ENCODE data around the gene SLC12A6. TPM values are rescaled to one million over a fixed set of nuclear protein-coding genes. Genes with fewer than 3 reads are reported as not detected.

SLC12A6 gene
- polyA plus RNA-seq, 2 of the 4 experiments (the other 2 are of a cell fraction) = 6.0 to 21.3 TPM

GRCh38 chr15:34335176-34336032 lies 2.2 kb downstream of the SLC12A6 start (continued):
- TF ChIP-seq PBX3 (IDR thresholded peaks at IDR 0.05) = no peak
- TF ChIP-seq RARB (CRISPR knock-in tag; IDR thresholded peaks at IDR 0.05) = no peak
- no peak for TF ChIP-seq RNF2 (IDR thresholded peaks at IDR 0.05; ENCODE audit: borderline replicate concordance, low read depth)
- TF ChIP-seq ZSCAN20 (CRISPR knock-in tag; IDR thresholded peaks at IDR 0.05) = no peak
- no peak for TF ChIP-seq TFCP2L1 (CRISPR knock-in tag; IDR thresholded peaks at IDR 0.05)
- TF ChIP-seq CHD2 (IDR thresholded peaks at IDR 0.05; ENCODE audit: low read length, partially characterized antibody) = no peak
- TF ChIP-seq HEYL (CRISPR knock-in tag; IDR thresholded peaks at IDR 0.05) = no peak
- no peak for TF ChIP-seq CEBPB (IDR thresholded peaks at IDR 0.05)

GRCh38 chr15:34334672-34335071 lies 2.9 kb downstream of the SLC12A6 start:
- TF ChIP-seq ESRRA (IDR thresholded peaks at IDR 0.05; ENCODE audit: borderline replicate concordance, low read length) = no peak
- Histone ChIP-seq H3K4me2 (no peak overlapping the region), H3K4me3 (no peak overlapping the region), H3K4me1 (peaks cover 6% of the 10 kb centered on the region; the same call in 2 of the 3 replicates), H3K9me3 (no peaks in the 10 kb centered on the region), H3K27ac (no peak overlapping the region)
- POLR2A ChIA-PET = no interaction called here
- ATAC-seq (no peak), FAIRE-seq (no peak), DNase-seq (ENCODE audit: low read depth in 1 of 2, low spot score in 1 of 2) (no peak)
- WGBS (ENCODE audit: missing lambda C conversion rate) = 77% methylated on average over 4 of the region's 4 CpGs
- CTCF ChIA-PET = no interaction called here

GRCh38 chr15:34332553-34333120 lies 4.9 kb downstream of the SLC12A6 start:
- no peak overlapping the region for H3K4me3 ChIP-seq
- no peaks in the 10 kb centered on the region for H3K4me1 ChIP-seq
- no peak overlapping the region for H3K27ac ChIP-seq
- ChIA-PET POLR2A (no interaction called here), CTCF (interaction anchor here (0.6 to 1.8 kb wide), 3 partner anchors 10 to 123 kb away, joined by 3 to 6 read pairs (median 4); partner anchors contain the start of genes KATNBL1, LPCAT4, NOP10 and NUTM1)
- no peak for ATAC-seq
- H3K4me2 ChIP-seq = no peak overlapping the region
- no peaks in the 10 kb centered on the region for H3K9me3 ChIP-seq
- DNase-seq (ENCODE audit: low read depth in 1 of 2, low spot score in 1 of 2) = no peak
- FAIRE-seq = no peak
- 90% methylated on average over 6 of the region's 6 CpGs for WGBS (ENCODE audit: missing lambda C conversion rate)
- TF ChIP-seq HOXA7 (CRISPR knock-in tag; IDR thresholded peaks at IDR 0.05) (no peak), ZFP36 (IDR thresholded peaks at IDR 0.05; ENCODE audit: borderline replicate concordance, partially characterized antibody) (no peak), NFE2L2 (conservative IDR thresholded peaks at IDR 0.05; ENCODE audit: low read length) (no peak), HES2 (IDR thresholded peaks at IDR 0.05) (no peak), FOSL2 (IDR thresholded peaks at IDR 0.05) (no peak), FOSL2 (CRISPR knock-in tag; IDR thresholded peaks at IDR 0.05) (no peak), HOXB13 (CRISPR knock-in tag; IDR thresholded peaks at IDR 0.05; ENCODE audit: low read depth) (no peak), KDM5A (IDR thresholded peaks at IDR 0.05) (no peak), SREBF2 (IDR thresholded peaks at IDR 0.05) (no peak), FOXS1 (CRISPR knock-in tag; IDR thresholded peaks at IDR 0.05) (no peak), NR3C1 (IDR thresholded peaks at IDR 0.05) (no peak), ZNF302 (CRISPR knock-in tag; IDR thresholded peaks at IDR 0.05) (no peak), MAFK (IDR thresholded peaks at IDR 0.05; ENCODE audit: partially characterized antibody) (no peak), CHD4 (IDR thresholded peaks at IDR 0.05; ENCODE audit: borderline replicate concordance) (no peak), GATA3 (IDR thresholded peaks at IDR 0.05; ENCODE audit: borderline replicate concordance) (no peak), ZC3H11A (IDR thresholded peaks at IDR 0.05) (no peak)
